ENCODE data around the gene FUT7.

Gene FUT7

GRCh38 chr9:137002646-137003041 is 29.2 kb downstream of the FUT7 start:
- no peak overlapping the region for H3K27ac Mint-ChIP-seq
- ATAC-seq (no peak), DNase-seq (no peak)
- H3K9me3 Mint-ChIP-seq, result no peaks in the 10 kb centered on the region
- H3K27me3 Mint-ChIP-seq, result peaks cover 4% of the 10 kb centered on the region
- no peak overlapping the region for H3K4me3 Mint-ChIP-seq
- H3K36me3 Mint-ChIP-seq (ENCODE audit: low read depth), result no peaks in the 10 kb centered on the region
- peaks cover 46% of the 10 kb centered on the region for H3K4me1 Mint-ChIP-seq

- ATAC-seq (no peak), DNase-seq (no peak)
- Mint-ChIP-seq H3K27me3 (peaks cover 5% of the 10 kb centered on the region), H3K9me3 (no peaks in the 10 kb centered on the region), H3K27ac (no peak overlapping the region), H3K4me3 (no peak overlapping the region), H3K4me1 (peaks cover 51% of the 10 kb centered on the region), H3K36me3 (ENCODE audit: low read depth) (no peaks in the 10 kb centered on the region)
These were observed 29.8 kb downstream of the FUT7 start for GRCh38 chr9:137001857-137002645.

- no peaks in the 10 kb centered on the region for H3K36me3 Mint-ChIP-seq (ENCODE audit: low read depth)
- DNase-seq (peak; percentile 74), ATAC-seq (peak; percentile 88)
- H3K9me3 Mint-ChIP-seq, result no peaks in the 10 kb centered on the region
- peak overlapping the region; percentile 58 for H3K4me3 Mint-ChIP-seq
- peaks cover 49% of the 10 kb centered on the region for H3K4me1 Mint-ChIP-seq
- H3K27me3 Mint-ChIP-seq, result peaks cover 5% of the 10 kb centered on the region
- H3K27ac Mint-ChIP-seq, result peak overlapping the region; percentile 85
These were observed 31.5 kb downstream of the FUT7 start for GRCh38 chr9:137000177-137000930.

- Mint-ChIP-seq H3K4me1 (peaks cover 52% of the 10 kb centered on the region), H3K9me3 (no peaks in the 10 kb centered on the region), H3K36me3 (ENCODE audit: low read depth) (no peaks in the 10 kb centered on the region), H3K4me3 (no peak overlapping the region), H3K27ac (peak overlapping the region; percentile 22), H3K27me3 (peaks cover 5% of the 10 kb centered on the region)
- DNase-seq (peak; percentile 29), ATAC-seq (no peak)
These were observed 34.1 kb downstream of the FUT7 start for GRCh38 chr9:136997830-136998234.

- no peak overlapping the region for H3K4me3 Mint-ChIP-seq
- H3K27me3 Mint-ChIP-seq, result peaks cover 5% of the 10 kb centered on the region
- H3K36me3 Mint-ChIP-seq (ENCODE audit: low read depth), result no peaks in the 10 kb centered on the region
- DNase-seq (peak; percentile 14), ATAC-seq (no peak)
- peaks cover 56% of the 10 kb centered on the region for H3K4me1 Mint-ChIP-seq
- H3K9me3 Mint-ChIP-seq, result no peaks in the 10 kb centered on the region
- peak overlapping the region; percentile 22 for H3K27ac Mint-ChIP-seq
These were observed 34.5 kb downstream of the FUT7 start for GRCh38 chr9:136997371-136997770.

DNA sequence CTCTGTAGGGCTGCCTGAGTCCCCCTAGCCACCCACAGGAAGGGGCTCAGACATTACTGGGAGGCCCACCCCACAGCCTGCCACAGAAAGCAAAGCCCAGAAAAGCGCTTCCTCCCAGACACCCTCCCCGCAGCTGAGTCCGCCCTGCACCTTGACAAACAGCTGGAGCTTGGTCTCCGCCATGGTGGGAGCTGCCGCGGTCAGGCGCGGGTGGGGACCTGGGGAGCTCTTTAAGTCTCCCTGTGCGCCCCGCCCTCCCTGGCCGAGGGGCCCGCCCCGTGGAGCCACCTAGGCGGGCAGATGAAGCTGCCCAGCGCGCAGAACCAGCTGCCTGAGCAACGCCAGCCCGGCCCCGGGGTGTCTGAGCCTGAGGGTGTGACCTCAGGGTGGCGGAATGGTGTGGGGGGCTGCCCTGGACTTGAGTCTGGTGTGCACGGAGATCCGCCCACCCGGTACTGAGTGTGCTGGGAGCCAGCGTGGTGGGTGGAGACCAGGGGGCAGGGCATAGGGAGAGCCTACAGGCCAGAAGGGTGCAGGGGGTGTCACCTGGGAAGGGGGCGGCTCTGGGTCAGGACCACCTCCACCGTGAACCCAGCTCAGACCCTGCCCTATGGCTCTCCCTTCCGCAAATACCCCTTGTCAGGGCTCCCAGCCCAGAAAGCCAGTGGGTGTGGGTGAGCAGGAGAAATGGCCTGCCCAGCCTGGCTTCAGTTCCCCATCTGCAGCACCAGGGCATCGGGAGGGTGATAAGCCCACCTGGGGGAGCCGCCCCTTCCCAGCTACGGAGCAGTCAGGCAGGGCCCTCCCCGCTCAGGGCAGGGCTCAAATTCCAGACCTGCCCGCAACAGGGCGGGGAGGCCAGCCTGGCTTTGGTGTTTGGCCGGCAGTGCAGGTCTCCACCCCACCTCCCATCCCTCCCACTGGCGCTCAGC is 35.3 kb downstream of the FUT7 start, which contains the start of gene CLIC3:
Gene CLIC3, minus strand, starts transcription at position 208 of the 932 bp plus-strand sequence. Its CDS starts 25 bp downstream, at position 183.
- DNase-seq (peak; percentile 47), ATAC-seq (no peak)
- Mint-ChIP-seq H3K27me3 (peaks cover 5% of the 10 kb centered on the region), H3K27ac (no peak within 1 kb of the TSS), H3K9me3 (no peaks in the 10 kb centered on the region), H3K4me1 (peaks cover 57% of the 10 kb centered on the region), H3K4me3 (peak within 1 kb of the TSS; percentile 21), H3K36me3 (ENCODE audit: low read depth) (no peaks in the 10 kb centered on the region)

- peaks cover 58% of the 10 kb centered on the region for H3K4me1 Mint-ChIP-seq
- no peak overlapping the region for H3K27ac Mint-ChIP-seq
- no peaks in the 10 kb centered on the region for H3K9me3 Mint-ChIP-seq
- DNase-seq (no peak), ATAC-seq (no peak)
- H3K4me3 Mint-ChIP-seq, result no peak overlapping the region
- H3K36me3 Mint-ChIP-seq (ENCODE audit: low read depth), result no peaks in the 10 kb centered on the region
- peaks cover 5% of the 10 kb centered on the region for H3K27me3 Mint-ChIP-seq
These were observed 36.0 kb downstream of the FUT7 start for GRCh38 chr9:136995772-136996311.

GRCh38 chr9:136995362-136995761 is 36.5 kb downstream of the FUT7 start:
- H3K27ac Mint-ChIP-seq, result no peak overlapping the region
- no peaks in the 10 kb centered on the region for H3K9me3 Mint-ChIP-seq
- ATAC-seq (no peak), DNase-seq (no peak)
- H3K36me3 Mint-ChIP-seq (ENCODE audit: low read depth), result no peaks in the 10 kb centered on the region
- H3K27me3 Mint-ChIP-seq, result peaks cover 5% of the 10 kb centered on the region
- no peak overlapping the region for H3K4me3 Mint-ChIP-seq
- peaks cover 54% of the 10 kb centered on the region for H3K4me1 Mint-ChIP-seq

DNA sequence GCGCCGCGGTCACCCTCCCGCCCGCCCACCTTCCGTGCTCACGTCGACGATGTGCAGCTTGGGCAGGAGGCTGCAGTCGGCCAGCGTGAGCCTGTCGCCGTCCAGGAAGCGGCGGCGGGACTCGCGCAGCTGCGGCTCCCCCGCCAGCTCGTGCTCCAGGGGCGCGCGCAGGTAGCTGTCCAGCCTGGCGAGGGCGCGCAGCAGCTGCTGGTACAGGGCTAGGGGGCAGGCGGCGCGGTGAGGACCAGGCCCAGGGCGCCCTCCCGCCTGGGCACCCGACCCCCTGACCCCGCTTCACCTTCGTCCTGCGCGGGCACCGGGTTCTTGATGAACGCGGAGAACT is 37.0 kb downstream of the FUT7 start:
- no peak for DNase-seq
- Mint-ChIP-seq H3K4me1 (peaks cover 49% of the 10 kb centered on the region), H3K36me3 (ENCODE audit: low read depth) (no peaks in the 10 kb centered on the region), H3K9me3 (no peaks in the 10 kb centered on the region), H3K27ac (no peak overlapping the region), H3K27me3 (peaks cover 5% of the 10 kb centered on the region), H3K4me3 (no peak overlapping the region)
- no peak for ATAC-seq

- Mint-ChIP-seq H3K27me3 (peaks cover 5% of the 10 kb centered on the region), H3K4me1 (peaks cover 44% of the 10 kb centered on the region), H3K27ac (no peak overlapping the region), H3K9me3 (no peaks in the 10 kb centered on the region), H3K36me3 (ENCODE audit: low read depth) (no peaks in the 10 kb centered on the region), H3K4me3 (peak overlapping the region; percentile 85)
- DNase-seq, result no peak
- ATAC-seq, result no peak
These were observed 37.6 kb downstream of the FUT7 start for GRCh38 chr9:136994180-136994887.

DNA sequence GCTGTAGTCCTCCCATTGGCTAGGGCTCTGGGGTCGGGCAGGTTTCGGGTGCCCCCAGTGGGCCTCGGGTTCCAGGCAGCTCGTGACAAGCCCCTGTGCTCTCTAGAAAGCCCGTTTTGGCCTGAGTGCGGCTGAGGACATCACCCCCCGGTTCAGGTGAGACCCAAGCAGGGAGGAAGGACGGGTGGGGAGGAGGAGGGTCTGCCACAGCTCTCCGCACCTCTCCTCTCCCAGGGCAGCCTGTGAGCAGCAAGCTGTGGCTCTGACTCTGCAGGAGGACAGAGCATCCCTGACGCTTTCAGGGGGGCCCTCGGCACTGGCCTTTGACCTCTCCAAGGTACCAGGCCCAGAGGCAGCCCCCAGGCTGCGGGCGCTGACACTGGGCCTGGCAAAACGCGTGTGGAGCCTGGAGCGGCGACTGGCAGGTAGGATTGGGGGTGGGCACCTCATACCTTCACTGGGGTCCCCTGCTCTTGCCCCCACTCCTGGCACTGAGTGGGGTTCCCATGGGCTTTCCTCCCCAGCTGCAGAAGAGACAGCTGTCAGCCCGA is 39.0 kb downstream of the FUT7 start:
- H3K4me1 Mint-ChIP-seq, result peaks cover 29% of the 10 kb centered on the region
- H3K4me3 Mint-ChIP-seq, result peak overlapping the region; percentile 85
- DNase-seq (no peak), ATAC-seq (no peak)
- H3K9me3 Mint-ChIP-seq, result no peaks in the 10 kb centered on the region
- no peaks in the 10 kb centered on the region for H3K36me3 Mint-ChIP-seq (ENCODE audit: low read depth)
- H3K27me3 Mint-ChIP-seq, result peaks cover 5% of the 10 kb centered on the region
- peak overlapping the region; percentile 76 for H3K27ac Mint-ChIP-seq

DNA sequence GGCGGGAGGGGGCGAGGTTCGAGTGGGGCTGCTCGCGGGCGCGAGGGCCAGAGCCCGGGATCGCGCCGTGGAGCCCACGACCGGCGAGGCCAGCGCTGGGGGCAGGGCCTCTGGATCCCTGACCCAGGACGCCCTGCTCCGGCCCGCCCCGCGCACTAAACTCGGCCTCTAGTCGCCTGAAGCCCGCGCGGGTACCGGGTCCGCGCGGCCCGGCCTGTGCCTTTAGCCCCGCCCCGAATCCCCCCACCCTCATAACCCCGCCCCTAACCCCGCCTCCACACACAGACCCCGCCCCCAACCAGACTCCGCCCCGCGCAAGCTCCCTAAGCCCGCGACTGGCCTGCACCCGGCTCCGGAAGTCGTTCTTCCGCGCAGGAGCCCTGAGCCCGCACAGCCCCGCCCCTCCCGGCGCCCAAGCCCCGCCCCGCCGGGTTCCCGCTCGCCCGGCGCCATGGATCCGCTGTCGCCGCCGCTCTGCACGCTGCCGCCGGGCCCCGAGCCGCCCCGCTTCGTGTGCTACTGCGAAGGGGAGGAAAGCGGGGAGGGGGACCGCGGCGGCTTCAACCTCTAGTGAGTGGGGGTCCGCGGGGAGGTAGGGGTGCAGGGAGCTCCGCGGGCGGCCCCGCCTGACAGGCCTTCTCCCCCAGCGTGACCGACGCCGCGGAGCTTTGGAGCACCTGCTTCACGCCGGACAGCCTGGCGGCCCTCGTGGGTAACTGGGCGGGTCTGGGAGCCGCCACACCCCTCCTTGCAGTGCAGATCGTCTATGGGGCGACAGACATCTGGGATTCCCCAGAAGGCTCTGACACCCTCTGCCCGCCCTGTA is 39.7 kb downstream of the FUT7 start, which contains the start of gene PAXX:
Gene PAXX, plus strand, starts transcription at position 430 of the 826 bp plus-strand sequence. Its CDS starts 22 bp downstream, at position 452.
- peaks cover 22% of the 10 kb centered on the region for H3K4me1 Mint-ChIP-seq
- no peaks in the 10 kb centered on the region for H3K36me3 Mint-ChIP-seq (ENCODE audit: low read depth)
- peak within 1 kb of the TSS; percentile 76 for H3K27ac Mint-ChIP-seq
- peaks cover 5% of the 10 kb centered on the region for H3K27me3 Mint-ChIP-seq
- no peaks in the 10 kb centered on the region for H3K9me3 Mint-ChIP-seq
- ATAC-seq (peak; percentile 83), DNase-seq (peak; percentile 98)
- H3K4me3 Mint-ChIP-seq, result peak within 1 kb of the TSS; percentile 85

Data from activated naive CD8-positive, alpha-beta T cell treated with anti-CD3 and anti-CD28 coated beads, Interleukin-2, amount 50 U/mL, for 24 hours (primary cell).